AG08395 (cell line): ENCODE measurements around the gene B4GALT1.
"Not testable (repeated sequence)": the region's sequence is repeated elsewhere in the genome, so short reads cannot be mapped to it uniquely, and the experiment has no call there.

Experiments used
- DNase-seq: peaks from one replicate; pipeline ENCODE4 v3.0.0; 2012; ENCODE audit warnings: mixed read lengths, low spot score

The B4GALT1 gene

DNA sequence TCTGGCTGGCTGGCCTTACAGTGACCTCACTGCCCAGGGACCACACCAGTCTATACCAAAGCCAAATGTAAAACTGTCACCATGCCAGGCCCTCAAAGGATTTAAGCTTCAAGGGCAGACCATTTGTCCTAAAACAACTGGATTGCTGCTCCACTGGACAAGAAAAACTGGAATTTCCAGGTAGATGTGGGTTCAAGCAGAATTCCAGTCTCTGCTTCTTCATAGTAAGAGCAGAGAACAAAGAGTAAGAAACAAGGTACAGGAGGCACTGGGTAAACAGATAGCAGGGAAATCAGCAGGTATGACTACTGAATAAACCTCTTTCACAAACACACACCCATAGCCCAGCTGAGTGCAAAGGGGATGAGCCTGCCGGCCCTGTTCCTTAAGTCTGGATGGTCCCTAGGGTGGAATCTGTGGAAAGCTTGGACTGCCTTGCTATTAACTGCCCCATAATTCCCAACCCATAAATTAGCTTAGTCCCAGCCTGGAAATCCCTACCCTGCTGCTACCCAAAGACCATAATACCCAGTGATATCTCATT is 5.5 kb downstream of the B4GALT1 start:
- DNase-seq: no peak

DNA sequence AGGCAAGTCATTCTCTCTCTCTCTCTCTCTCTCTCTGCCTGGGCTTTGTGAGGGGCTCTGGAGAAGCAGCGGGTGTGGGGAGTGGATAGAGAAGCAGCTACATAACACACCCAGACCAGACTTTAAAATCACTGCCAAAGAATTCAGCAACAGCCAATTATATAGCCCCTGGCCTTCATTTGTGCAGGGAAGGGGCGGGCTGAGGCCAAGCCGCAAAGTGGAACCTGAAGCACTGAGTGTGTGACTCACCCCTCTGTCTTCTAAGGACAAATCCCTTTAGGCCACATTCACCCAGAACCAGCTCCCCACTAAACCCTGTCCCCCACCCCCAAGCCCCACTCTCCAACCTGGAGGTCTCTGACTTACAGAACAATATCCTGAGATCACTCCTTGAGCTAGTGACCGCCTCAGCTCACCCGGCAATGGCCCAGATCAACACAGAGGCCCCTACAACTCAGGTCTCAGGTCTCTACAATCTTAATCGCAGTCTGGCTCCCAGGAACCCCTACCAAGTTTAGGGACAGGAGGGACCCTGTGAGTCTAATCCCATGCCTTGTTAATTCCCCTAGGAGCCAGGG is 6.0 kb downstream of the B4GALT1 start:
- DNase-seq: peak; percentile 91

DNA sequence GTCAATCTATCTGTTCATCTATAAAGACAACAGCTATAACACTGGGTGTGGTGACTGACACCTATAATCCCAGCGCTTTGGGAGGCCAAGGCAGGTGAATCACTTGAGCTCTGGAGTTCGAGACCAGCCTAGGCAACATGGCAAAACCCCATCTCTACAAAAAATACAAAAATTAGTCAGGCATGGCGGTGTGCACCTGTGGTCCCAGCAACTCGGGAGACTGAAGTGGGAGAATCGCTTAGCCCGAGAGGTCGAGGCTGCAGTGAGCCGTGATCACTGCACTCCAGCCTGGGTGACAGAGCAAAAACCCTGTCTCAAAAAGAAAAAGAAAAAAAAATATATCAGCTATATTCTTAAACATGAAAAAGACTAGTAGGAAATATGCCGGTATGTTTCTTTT is 6.7 kb downstream of the B4GALT1 start:
- DNase-seq: not testable (repeated sequence)

DNA sequence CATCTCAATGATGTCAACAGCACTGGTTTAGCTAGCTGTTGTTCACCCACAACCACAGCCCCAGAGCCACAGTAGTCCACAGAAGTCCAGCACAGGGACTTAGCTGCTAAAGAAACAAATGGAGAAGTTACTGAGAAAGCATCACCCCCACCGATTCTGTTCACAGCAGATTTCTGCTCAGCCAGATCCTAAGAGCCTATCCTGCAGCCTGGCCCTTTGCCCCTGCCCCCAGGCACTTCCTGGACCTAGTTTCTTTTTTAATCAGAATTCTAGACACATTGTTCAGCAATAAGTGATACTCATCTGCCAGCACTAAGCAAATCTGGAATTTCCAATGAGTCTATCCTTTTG is 7.4 kb downstream of the B4GALT1 start:
- peak; percentile 38 for DNase-seq

DNA sequence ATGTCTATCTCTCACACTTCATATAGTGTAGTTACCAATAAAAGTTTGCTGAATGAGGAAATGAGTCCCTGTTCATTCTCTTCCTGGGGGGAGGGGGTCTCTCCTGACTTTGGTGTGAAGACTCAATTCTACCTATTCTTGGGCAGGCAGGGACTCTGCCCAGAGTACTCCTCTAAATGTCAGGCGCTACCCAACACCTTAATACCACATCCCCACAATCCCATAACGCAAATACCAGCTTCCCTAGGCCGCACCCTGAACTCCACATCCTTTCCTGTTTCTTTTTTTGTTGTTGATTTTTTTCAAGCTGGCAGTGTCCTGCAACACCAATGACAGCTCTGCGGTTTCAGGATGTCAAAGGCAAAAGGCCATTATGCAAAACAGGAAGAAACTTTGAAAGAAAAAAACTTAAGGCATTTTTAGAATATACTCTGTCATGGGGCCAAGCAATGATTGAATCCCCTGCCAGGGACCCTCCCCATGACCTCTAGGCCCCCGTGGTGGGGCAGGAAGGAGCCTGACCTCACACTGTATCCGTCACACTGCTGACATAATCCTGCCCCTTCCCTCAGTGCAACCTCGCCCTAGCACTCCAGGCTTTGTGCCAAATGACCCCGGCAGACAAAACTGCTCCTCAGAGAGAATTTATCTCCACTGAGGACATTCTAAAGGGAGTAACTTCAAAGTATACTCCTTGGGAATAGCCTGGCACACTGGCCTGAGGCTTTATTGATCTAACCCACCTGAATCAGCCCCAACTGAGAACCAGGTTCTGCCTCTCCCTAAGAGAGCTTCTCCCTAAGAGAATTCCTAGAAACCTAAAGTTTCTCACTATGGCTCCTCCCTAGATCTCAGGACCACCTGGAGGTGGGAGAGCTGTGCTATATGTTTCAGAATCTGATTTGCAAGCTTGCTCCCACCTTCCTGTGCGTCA is 8.0 kb downstream of the B4GALT1 start:
- no peak for DNase-seq

DNA sequence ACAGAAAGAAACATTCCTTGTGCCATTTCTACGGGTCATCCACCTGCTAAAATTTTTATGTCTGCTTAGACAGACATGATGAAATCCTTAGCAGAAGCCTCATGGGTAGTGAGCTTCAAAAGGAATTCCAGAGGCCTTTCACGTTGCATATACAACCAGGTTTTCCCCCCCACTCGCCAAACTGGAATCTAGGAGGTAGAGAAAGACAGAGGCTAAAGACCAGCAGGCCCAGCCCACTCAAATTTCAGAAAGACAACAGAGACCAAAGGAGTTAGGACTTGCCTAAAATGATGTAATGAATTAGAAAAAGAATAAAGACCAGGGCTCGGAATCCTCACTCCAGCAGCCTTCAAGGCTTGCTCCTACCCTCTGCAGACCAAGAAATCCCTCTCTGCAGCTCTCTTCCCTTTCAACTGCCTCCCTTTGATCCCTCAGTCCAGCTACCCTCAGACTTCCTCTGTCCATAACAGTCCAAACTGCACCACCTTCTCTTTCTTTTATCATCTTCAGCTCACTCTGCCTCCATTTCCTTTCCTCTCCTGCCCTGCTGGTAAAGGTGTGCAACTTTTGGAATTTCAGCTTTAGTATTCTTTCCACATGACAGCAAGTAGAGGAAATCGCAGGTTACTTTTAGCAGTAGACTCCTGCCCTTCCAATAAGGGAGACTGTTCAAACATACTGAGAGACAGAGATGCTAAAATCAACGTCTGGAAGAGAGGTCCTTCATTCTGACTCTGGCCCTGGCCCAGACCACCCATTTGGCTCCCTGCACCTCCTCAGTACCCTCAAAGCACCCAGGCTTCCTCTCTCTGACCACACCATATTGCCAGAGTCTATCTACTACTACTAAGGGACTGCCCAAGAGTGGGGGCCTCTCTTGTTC is 8.9 kb downstream of the B4GALT1 start:
- DNase-seq: no peak

DNA sequence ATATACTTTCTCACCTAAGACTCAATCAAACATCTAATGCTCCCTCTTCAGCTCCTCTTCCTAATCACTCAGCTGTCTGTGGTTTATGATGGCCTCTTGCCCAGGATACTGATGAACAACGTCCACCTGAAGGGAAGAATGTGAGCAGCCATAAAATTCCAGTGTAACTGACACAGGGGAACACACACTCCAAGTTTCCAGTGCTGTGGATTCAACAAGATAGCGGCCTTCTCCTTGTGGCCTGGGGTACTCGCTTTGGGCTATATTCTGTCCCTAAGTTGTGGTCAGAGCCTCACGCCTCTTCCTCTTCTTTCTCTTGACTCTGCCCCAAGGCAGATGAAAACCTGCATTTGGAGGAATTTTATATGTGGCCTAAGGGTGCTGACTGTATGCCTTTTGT is 11.7 kb downstream of the B4GALT1 start:
- DNase-seq: no peak

DNA sequence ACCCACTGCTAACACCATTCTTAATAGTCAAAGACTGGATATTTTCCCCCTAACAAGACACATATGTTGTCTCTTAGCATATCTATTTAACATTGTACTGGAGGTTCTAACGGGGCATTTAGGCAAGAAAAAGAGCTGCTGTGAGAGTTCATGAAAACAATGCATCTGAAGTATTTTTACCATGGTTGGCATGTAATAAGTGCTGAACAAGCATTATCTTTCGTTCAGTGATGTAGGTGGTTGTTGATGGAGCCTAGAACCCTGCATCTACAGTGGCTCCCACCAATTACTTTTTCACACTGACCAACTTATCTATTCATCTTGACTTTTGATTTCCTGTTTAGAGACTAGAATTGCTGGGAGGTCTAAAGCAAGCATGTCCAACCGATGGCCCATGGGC is 12.8 kb downstream of the B4GALT1 start:
- DNase-seq: no peak

DNA sequence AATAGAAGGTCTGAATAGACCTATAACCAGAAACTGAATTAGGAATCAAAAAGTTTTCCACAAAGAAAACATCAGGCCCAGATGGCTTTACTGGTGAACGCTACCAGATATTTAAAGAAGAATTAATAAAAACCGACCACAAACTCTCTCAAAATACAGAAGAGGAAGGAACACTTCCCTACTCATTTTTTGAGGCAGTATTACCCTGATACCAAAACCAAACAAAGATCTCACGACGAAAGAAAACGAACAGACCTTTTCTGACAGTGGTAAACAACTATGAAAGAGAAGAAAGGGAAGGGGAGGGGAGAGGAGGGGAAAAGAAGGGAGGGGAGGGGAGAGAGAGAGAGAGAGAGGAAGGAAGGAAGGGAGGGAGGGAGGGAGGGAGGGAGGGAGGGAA is 13.5 kb downstream of the B4GALT1 start:
- no peak for DNase-seq

DNA sequence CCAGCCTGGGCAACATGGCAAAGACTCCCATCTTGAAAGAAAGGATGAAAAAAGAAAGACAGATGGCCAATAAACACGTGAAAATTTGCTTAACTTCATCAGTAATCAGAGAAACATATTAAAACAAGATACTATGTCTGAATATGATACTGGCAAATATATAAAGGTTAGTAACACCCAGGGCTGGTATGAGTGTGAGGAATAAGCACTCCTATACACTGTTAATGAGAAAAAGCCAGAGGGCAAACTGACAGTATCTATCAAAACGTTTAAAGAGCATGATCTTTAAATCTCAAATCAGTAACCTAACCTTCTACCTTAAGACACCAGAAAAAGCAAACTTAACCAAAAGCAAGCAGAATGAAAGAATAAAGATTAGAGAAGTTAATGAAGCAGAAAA is 14.1 kb downstream of the B4GALT1 start:
- no peak for DNase-seq

DNA sequence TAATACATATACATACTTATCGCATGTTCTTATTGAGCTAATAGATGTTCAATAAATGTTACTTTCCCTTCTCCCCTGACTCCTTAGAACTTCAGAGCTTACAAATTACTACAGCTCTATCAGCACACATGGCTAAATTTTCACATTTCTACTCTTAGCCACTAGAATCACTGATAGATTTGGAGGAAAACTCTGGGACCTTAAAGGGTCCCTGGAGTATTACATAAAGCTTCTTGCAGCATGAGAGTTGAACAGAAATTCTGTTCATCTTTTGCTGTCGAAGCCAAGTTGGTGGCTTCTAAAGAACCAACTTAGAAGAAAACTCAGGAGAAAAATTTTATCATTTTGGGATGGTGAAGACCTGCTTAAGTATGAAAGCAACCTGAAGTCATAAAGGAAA is 15.5 kb downstream of the B4GALT1 start:
- no peak for DNase-seq

DNA sequence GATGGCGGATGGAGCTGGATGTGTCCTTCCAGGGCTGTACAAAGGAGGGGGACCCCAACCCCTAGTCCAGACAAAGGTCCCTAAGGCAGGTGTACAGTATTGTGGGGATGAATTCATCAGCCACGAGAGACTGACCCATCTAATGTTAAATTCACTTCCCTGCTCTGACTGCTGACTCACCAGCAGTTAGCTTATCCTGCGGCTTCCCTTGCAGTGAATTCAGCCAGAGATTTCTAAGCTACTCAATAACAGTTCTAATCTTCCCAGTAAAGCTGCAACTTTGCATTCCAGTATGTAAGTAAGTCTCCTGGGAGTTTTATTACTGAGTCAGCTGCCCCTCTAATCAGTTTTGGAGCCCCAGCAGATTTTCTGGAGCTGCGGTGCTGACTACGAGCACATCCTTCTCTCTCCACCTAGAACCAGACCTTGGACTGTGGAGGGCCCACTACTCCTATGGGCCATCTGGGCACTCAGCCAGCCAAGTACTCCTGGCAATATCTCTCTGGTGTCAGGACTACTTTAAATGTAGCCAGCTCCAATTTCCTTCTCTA is 16.1 kb downstream of the B4GALT1 start:
- peak; percentile 85 for DNase-seq

DNA sequence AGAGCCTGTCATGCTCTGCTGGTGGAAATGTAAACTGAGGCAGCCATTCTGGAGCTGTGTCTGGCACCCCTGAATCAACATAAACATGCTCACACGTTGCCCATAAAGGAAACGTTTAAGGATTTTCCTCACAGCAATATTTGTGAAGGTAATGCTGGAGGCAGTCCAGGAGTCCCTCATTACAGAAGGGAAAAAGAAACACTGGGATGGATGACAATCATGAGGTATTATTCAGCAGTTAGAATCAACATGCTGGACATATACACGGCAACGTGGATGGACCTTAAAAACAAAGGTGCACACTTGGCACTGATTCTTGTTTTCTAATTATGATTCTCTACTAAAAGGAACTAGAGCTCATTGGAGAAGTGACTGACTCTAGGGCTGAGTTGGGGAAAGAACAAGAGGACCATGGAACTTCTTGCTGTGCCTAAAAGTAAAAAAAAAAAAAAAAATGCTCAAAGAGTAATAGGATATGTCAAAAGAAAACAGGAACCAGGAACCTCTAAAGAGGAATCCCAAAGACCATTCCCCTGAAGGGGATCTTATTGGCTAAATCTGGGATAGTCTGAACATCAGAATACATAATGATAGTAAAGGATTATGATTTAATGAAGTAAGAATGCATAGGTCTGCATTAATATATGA is 18.6 kb downstream of the B4GALT1 start:
- DNase-seq: no peak

DNA sequence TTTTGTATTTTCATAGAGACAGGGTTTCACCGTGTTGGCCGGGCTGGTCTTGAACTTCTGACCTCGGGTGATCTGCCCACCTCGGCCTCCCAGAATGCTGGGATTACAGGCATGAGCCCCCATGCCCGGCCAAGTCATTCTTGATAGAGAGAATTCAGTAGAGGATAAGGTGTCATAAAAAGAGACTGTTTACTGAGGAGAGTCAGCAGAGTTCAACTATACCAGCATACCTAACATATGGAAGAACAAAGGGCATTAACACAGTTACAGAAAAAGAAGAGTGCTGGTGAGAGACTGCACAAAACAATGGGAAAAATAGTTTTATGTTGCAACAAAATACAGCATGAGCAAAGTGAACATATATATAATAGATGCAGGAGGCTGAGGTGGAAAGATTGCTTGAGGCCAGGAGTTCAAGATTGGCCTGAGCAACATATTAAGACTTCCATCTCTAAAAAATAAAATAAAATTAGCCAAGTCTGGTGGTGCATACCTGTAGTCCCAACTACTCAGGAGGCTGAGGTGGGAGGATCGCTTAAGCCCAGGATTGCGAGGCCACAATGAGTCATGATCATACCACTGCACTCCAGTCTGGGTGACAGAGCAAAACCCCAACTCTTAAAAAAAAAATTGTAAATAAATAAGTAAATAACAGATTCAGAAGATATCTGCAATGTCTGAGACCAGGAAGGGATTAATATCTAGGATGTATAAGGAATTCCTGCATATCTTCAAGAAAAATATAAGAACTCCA is 19.5 kb downstream of the B4GALT1 start:
- no peak for DNase-seq

DNA sequence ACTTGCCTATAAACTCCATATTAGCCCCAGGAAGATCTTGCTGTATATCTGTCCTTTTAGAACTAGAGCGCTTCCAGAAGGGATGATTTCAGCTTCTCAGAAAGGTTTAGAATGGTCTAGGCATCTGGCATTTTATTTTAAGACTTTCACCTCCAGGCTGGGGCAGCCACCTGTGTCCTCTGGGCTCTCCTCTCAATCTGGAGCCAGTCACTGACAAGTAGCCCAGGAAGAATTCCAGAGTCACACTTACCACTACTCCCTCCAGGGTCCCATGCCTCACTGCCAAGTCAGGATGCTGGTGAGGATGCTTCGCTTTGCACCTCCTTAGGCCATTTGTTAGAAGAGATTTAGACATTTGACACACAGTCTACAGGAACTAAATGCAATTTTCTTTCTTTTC is 20.8 kb downstream of the B4GALT1 start:
- DNase-seq: no peak

DNA sequence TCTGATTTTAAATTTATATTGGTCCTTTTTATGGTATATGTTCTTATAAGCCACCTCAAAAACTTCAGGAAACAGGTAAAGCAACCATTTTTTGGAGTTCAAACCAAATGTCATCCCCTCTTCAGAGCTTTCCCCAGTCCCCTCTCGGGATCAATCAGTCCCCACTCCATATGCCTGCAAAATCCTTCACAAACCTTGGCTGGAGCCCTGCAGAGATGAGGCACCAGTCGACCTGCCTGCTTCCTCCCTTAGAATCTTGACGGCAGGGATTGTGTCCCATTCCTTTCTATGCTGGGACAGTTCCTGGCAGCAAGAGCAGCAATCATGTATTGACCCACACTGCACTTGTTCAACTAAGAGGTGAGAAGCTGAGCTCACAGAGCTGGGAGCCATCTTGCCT is 22.6 kb downstream of the B4GALT1 start:
- no peak for DNase-seq

DNA sequence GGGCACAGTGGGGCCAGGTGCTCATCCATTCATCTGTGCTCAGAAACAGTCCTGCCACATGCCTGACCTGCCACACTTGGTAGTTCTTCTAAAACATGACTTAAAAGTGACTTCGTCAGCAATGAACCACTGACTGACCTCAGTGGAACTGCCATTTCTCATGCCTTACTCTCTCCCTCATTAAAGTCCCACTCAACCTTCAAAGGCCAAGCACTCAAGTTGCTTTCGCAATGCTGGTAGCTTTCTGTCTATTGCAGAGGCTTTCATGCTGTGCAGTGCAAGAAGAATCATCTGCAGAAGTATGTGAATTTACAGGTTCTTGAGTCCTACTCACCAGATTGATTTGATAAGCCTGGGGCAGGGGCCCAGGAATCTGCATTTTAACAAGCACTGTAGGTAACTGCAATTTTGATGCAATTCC is 23.9 kb downstream of the B4GALT1 start:
- no peak for DNase-seq

DNA sequence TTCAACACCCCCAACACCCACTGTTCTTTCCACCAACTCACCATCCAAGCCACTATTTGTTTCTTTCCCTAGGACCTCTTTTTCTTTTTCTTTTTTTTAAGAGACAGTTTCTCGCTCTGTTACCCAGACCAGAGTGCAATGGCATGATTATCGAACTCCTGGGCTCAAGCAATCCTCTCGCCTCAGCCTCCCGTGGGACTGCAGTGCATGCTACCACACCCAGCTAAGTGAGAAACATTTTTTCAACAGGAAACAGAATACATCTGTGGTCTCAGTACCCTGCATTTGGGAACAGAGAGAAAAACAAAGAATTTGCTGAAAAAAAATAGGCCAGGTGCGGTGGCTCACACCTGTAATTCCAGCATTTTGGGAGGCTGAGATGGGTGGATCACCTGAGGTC is 24.6 kb downstream of the B4GALT1 start:
- DNase-seq: no peak

DNA sequence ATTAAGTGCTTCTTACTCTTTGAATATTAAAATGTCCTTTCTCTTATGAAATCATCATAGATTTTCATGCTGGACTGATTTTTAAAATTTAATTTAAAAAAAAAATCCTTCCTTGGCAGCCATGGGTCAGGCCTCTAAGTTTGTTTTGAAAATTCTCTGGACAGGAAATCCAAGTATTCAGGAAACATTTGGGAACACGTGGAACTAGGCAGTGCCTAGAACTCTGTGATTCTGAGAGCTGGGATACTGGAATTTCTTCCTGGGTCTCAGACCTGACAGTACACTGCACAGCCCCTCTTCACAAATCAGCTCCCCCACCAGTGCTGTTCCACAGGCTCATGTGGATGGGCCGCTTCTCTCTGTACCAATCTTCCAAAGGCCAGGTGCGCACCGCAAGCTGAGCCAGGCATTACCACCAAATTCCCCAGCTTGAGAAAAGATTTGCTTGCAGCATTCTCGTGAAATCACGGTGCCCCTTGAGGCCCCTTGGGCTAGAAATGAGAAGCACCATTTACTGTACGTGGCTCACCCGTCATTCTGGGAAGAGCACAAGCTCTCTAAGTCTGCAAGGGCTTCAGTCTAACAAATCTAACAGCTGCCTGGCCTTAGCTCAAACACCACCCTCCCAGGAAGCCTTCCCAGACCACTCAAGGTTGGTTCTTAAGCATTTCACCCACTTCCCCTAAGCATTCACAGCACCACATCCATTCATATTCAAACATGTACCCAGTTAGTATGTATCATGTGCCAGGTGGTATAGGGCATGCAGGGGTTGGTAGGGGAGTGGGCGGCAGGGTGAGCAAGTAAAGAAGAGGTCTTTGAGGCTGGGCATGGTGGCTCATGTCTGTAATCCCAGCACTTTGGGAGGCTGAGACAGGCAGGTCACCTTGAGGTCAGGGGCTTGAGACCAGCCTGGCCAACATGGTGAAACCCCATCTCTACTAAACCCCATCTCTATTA is 26.5 kb downstream of the B4GALT1 start:
- no peak for DNase-seq
